Transverse colon (tissue), 4 donors: ENCODE results near the gene RNF144A. TPM values are rescaled to one million over a fixed set of nuclear protein-coding genes. Genes with fewer than 3 reads are reported as not detected.

Experiments used
- DNase-seq: peaks from one replicate; pipeline ENCODE4 v3.0.0-alpha.2; 2019
- H3K27ac ChIP-seq, 4 donors: fragments of 200-600 bp; sonication (generic); 2 replicates each; pipeline ENCODE4 v1.5.1; 2016 to 2018; ENCODE audit warnings: inconsistent platforms in 4 of 4
- H3K27me3 ChIP-seq: fragments of 200-600 bp; sonication (generic); 2 replicates; pipeline ENCODE4 v1.5.1; 2017; ENCODE audit warnings: inconsistent platforms
- H3K36me3 ChIP-seq, 4 donors: fragments of 200-600 bp; sonication (generic); 2 replicates each; pipeline ENCODE4 v1.5.1; 2017 to 2019; ENCODE audit warnings: inconsistent platforms in 4 of 4
- H3K4me1 ChIP-seq, 4 donors: fragments of 200-600 bp; sonication (generic); 2 replicates each; pipeline ENCODE4 v1.5.1; 2017 to 2020; ENCODE audit warnings: inconsistent platforms in 4 of 4
- H3K4me3 ChIP-seq, 4 donors: fragments of 200-600 bp; sonication (generic); 1 replicate in 1 of 4; 2 replicates in 3 of 4; pipeline versions ENCODE4 v1.5.1 to v1.6.1; 2017 to 2019; ENCODE audit warnings: inconsistent platforms in 4 of 4
- H3K9me3 ChIP-seq, 2 donors: fragments of 200-600 bp; sonication (generic); 2 replicates each; pipeline ENCODE4 v1.5.1; 2017 to 2019; ENCODE audit warnings: inconsistent platforms in 2 of 2
- CTCF ChIP-seq, 5 experiments: fragments of 200-600 bp in 3 of 5; fragments of 450-650 bp in 2 of 5; sonication (generic) in 3 of 5; IDR thresholded peaks; 1 replicate in 2 of 5; 2 replicates in 3 of 5; pipeline ENCODE4 v1.5.1; 2016 to 2017; ENCODE audit warnings: antibody characterized with exemption in 5 of 5, inconsistent platforms in 3 of 5, mild to moderate bottlenecking in 2 of 5, moderate library complexity in 1 of 5
- EP300 ChIP-seq: sonication (generic); formaldehyde crosslinking; IDR thresholded peaks from one replicate; pipeline ENCODE4 v1.6.1; 2017; ENCODE audit warnings: antibody characterized with exemption, low read depth
- POLR2A ChIP-seq: fragments of 450-650 bp; IDR thresholded peaks from one replicate; pipeline ENCODE4 v1.6.1; 2016; ENCODE audit warnings: antibody characterized with exemption, mild to moderate bottlenecking, moderate library complexity
- POLR2AphosphoS5 ChIP-seq, 3 donors: sonication (generic); formaldehyde crosslinking; IDR thresholded peaks; one replicate each; pipeline ENCODE4 v1.6.1; 2016; ENCODE audit warnings: antibody characterized with exemption in 3 of 3
- WGBS, 2 donors: methylation state at CpG; one replicate each; pipeline ENCODE4 v1.1.5; 2018; ENCODE audit warnings: low coverage in 1 of 2; 5-methylcytosine and 5-hydroxymethylcytosine counted together
- in situ Hi-C, 4 donors: fragments of 200-750 bp; cut with MboI; loops; one replicate each; pipeline versions ENCODE4 v1.15.0 to v1.15.1; 2017; ENCODE audit warnings: low sequenced_read_pairs in 3 of 4, low pct_ligation_motif_present in 1 of 4, low pct_unique_long_range_greater_than_20kb in 1 of 4
- intact Hi-C: fragments of 100-400 bp; cut with DNase I; formaldehyde crosslinking; loops from one replicate; pipeline ENCODE4 v1.15.1; 2023; ENCODE audit warnings: low total_unique reads
- total RNA-seq, 4 donors: library from RNA; depleted of rRNA; stranded (reverse); fragments of >200 nt; gene quantifications; one replicate each; pipeline ENCODE4 v1.1.0, GENCODE V29; 2016

Gene RNF144A
- total RNA-seq, 4 donors from 2014 or later: 24.0 to 145 (median 83.0) TPM

DNA sequence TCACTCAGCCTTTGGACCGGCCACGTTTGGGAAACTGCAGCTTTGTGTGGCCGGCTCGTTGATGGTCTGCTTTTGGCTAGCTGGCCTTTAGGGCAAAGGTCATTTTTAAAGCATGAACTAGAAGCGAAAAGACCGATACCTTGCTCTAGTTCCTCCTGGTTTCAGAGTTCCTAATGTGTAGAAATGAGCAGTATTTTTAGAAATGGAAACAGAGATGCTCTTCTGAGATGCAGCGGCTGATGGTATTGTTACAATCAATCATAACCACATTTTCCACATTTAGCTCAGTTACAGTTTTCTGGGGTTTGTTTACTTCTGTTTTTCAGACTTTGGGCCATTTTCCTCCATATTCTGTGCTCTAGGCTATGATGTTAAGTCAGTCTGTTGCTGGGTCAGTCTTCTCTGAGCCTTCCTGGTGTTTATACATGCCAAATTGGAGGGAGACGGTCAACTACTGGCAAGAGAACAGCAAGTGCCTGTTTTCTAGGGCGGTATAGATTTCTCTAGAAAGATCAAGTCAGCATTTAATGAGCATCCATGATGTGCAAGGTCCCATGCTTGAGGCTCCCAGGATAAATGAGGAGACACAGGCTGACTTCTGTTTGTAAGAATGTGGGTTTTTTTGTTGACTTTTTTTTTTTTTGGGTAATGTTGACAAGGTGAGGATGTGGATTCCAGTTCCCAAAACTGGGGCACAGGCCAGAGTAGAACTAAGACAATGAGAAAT, 28.0 kb downstream of the RNF144A start:
- H3K27ac ChIP-seq: peak overlapping the region in 3 of 4 donors; percentile 19 to 39 (median 24)
- intact Hi-C loops: no loop called here
- in situ Hi-C loops: no loop called here
- no peak overlapping the region for H3K4me3 ChIP-seq
- no peak for TF ChIP-seq EP300
- no peak for TF ChIP-seq POLR2AphosphoS5 (IDR thresholded peaks at IDR 0.05)
- no peak for TF ChIP-seq CTCF (IDR thresholded peaks at IDR 0.05)
- TF ChIP-seq POLR2A: no peak
- peaks cover 0 to 3% (median 0%) of the 10 kb centered on the region in 4 donors for H3K4me1 ChIP-seq
- DNase-seq: no peak
- no peaks in the 10 kb centered on the region for H3K36me3 ChIP-seq
- H3K9me3 ChIP-seq: no peaks in the 10 kb centered on the region
- no peaks in the 10 kb centered on the region for H3K27me3 ChIP-seq
- WGBS, 2 donors: 78 to 81% methylated on average over 6 to 9 of the region's 9 CpGs

DNA sequence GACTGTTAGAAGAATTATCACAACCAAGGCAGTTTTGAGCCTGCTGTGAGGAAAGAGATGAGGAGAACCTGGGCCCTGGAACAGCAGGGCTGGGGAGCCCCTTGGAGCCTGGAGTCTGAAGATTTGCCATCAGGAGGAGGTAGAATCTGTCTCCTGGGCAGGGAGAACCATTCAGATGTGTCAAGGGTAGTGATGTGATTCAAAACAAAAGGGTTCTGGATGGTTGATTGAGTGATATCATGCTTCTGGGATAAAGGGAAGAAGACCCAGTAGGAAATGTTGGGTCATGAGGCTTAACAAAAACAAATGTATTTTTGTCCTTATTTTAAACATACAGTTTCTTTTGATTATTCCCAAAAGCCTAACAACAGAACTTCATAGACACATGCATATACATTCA, 28.6 kb downstream of the RNF144A start:
- H3K36me3 ChIP-seq: no peaks in the 10 kb centered on the region
- intact Hi-C loops (no loop called here), in situ Hi-C loops (no loop called here)
- no peak overlapping the region for H3K4me3 ChIP-seq
- DNase-seq: no peak
- peaks cover 0 to 3% (median 0%) of the 10 kb centered on the region in 4 donors for H3K4me1 ChIP-seq
- peak overlapping the region in 3 of 4 donors; percentile 19 to 39 (median 24) for H3K27ac ChIP-seq
- H3K9me3 ChIP-seq: no peaks in the 10 kb centered on the region
- no peaks in the 10 kb centered on the region for H3K27me3 ChIP-seq
- TF ChIP-seq EP300 (no peak), POLR2A (no peak), CTCF (IDR thresholded peaks at IDR 0.05) (no peak), POLR2AphosphoS5 (IDR thresholded peaks at IDR 0.05) (no peak)

DNA sequence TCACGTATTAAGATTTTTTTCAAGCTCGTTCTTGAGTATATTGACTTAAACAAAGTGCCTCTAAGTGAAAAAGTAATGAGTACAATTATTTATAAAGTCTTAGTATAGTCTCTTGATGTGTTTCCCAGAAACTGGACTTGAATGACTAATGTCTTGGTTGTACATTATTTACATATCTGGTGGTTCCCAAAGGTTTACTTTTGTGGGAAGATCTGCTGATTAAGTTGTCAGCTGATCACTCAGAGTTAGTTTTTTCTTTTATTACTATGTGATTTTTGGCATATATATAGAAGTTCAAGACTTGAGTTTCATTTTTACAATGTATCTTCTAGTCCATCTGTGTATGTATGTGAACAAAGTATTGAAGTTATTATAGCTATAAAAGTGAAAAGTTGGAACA, 29.5 kb downstream of the RNF144A start:
- H3K27ac ChIP-seq: no peak overlapping the region
- no peaks in the 10 kb centered on the region for H3K36me3 ChIP-seq
- TF ChIP-seq CTCF (IDR thresholded peaks at IDR 0.05) (no peak), EP300 (no peak), POLR2A (no peak), POLR2AphosphoS5 (IDR thresholded peaks at IDR 0.05) (no peak)
- no peak overlapping the region for H3K4me3 ChIP-seq
- 75 to 82% methylated on average over 2 of the region's 2 CpGs for WGBS, 2 donors
- DNase-seq: no peak
- in situ Hi-C loops: no loop called here
- H3K9me3 ChIP-seq: no peaks in the 10 kb centered on the region
- peaks cover 0 to 3% (median 0%) of the 10 kb centered on the region in 4 donors for H3K4me1 ChIP-seq
- H3K27me3 ChIP-seq: no peaks in the 10 kb centered on the region
- intact Hi-C loops: no loop called here

GRCh38 chr2:6947929-6948676, 30.9 kb downstream of the RNF144A start:
- in situ Hi-C loops: no loop called here
- no peak overlapping the region for H3K27ac ChIP-seq

More at GRCh38 chr2:6947929-6948676, 30.9 kb downstream of the RNF144A start:
- Histone ChIP-seq H3K4me1 (peaks cover 0 to 3% (median 0%) of the 10 kb centered on the region in 4 donors), H3K4me3 (no peak overlapping the region), H3K9me3 (no peaks in the 10 kb centered on the region), H3K36me3 (no peaks in the 10 kb centered on the region), H3K27me3 (no peaks in the 10 kb centered on the region)
- intact Hi-C loops: no loop called here
- no peak for DNase-seq
- WGBS, 2 donors: 80 to 81% methylated on average over 4 to 6 of the region's 6 CpGs
- TF ChIP-seq POLR2AphosphoS5 (IDR thresholded peaks at IDR 0.05): no peak
- no peak for TF ChIP-seq EP300
- no peak for TF ChIP-seq POLR2A
- TF ChIP-seq CTCF (IDR thresholded peaks at IDR 0.05): no peak
